Endodermal cell (in vitro differentiated cells): ENCODE measurements around the gene SLC6A1. TPM values are rescaled to one million over a fixed set of nuclear protein-coding genes. Genes with fewer than 3 reads are reported as not detected.

ENCODE experiments used
- DNase-seq: peaks from one replicate; pipeline ENCODE4 v3.0.0-alpha.2; 2017
- H3K27ac ChIP-seq: 2 replicates; pipeline ENCODE4 v1.5.1; 2013; ENCODE audit warnings: mild to moderate bottlenecking, low read depth, low read length, moderate library complexity
- H3K27me3 ChIP-seq: 2 replicates; pipeline ENCODE4 v1.6.1; 2013; ENCODE audit warnings: mild to moderate bottlenecking, low read length, moderate library complexity; ENCODE audit not compliant: insufficient read depth, control insufficient read depth, poor library complexity, severe bottlenecking
- H3K36me3 ChIP-seq: 2 replicates; pipeline ENCODE4 v1.7.0; 2013; ENCODE audit warnings: mild to moderate bottlenecking, low read length, moderate library complexity; ENCODE audit not compliant: control insufficient read depth, insufficient read depth
- H3K4me1 ChIP-seq: one replicate; pipeline ENCODE4 v1.7.0; 2013; ENCODE audit warnings: low read length; ENCODE audit not compliant: control insufficient read depth, insufficient read depth
- H3K4me3 ChIP-seq: 2 replicates; pipeline ENCODE4 v1.5.1; 2013; ENCODE audit warnings: mild to moderate bottlenecking, low read length, moderate library complexity
- H3K9ac ChIP-seq: 2 replicates; pipeline ENCODE4 v1.6.1; 2013; ENCODE audit warnings: mild to moderate bottlenecking, low read length, moderate library complexity; ENCODE audit not compliant: poor library complexity, severe bottlenecking; ENCODE audit errors: extremely low read depth
- H3K9me3 ChIP-seq: 2 replicates; pipeline ENCODE4 v1.6.1; 2013; ENCODE audit warnings: mild to moderate bottlenecking, low read length, moderate library complexity; ENCODE audit not compliant: control insufficient read depth
- H3K27ac Mint-ChIP-seq: 2 replicates; pipeline ENCODE4 v1.8.0; 2020; ENCODE audit warnings: mixed read lengths
- H3K27me3 Mint-ChIP-seq: 2 replicates; pipeline ENCODE4 v1.8.0; 2021; ENCODE audit warnings: mild to moderate bottlenecking, mixed read lengths; ENCODE audit not compliant: insufficient read depth
- H3K36me3 Mint-ChIP-seq: 2 replicates; pipeline ENCODE4 v1.8.0; 2020; ENCODE audit warnings: low read depth, mixed read lengths
- H3K4me1 Mint-ChIP-seq: 2 replicates; pipeline ENCODE4 v1.8.0; 2020; ENCODE audit warnings: mixed read lengths
- H3K4me3 Mint-ChIP-seq: 2 replicates; pipeline ENCODE4 v1.8.0; 2020; ENCODE audit warnings: mild to moderate bottlenecking, moderate library complexity, mixed read lengths
- H3K9me3 Mint-ChIP-seq: 2 replicates; pipeline ENCODE4 v1.8.0; 2020; ENCODE audit warnings: mild to moderate bottlenecking, mixed read lengths
- WGBS, 2 experiments: methylation state at CpG; one replicate each; pipeline versions ENCODE4 v1.1.5 to v1.1.7; 2013; ENCODE audit warnings: missing lambda C conversion rate in 2 of 2, mixed read lengths in 1 of 2; ENCODE audit not compliant: insufficient coverage in 1 of 2, insufficient read length in 1 of 2; 5-methylcytosine and 5-hydroxymethylcytosine counted together
- total RNA-seq, 2 donors: library from RNA; stranded (reverse); fragmentation: NEBNext Ultra II Directional in 1 of 2; extraction: Animal tissue kit (Norgen Biotek cat#: 25700) in 1 of 2; gene quantifications; 2 replicates in 1 of 2; 3 replicates in 1 of 2; pipeline ENCODE4 v1.2.1, GENCODE V29; 2021
- TF ChIP-seq, protein P1 (sequence below): fragments of 200-600 bp; sonication (generic); conservative IDR thresholded peaks from 2 replicates; pipeline ENCODE4 v1.5.0; 2021; ENCODE audit warnings: antibody characterized with exemption, mild to moderate bottlenecking

SLC6A1 gene
- total RNA-seq, 2 donors from 2014 or later, result 0.42 to 3.6 TPM

DNA sequence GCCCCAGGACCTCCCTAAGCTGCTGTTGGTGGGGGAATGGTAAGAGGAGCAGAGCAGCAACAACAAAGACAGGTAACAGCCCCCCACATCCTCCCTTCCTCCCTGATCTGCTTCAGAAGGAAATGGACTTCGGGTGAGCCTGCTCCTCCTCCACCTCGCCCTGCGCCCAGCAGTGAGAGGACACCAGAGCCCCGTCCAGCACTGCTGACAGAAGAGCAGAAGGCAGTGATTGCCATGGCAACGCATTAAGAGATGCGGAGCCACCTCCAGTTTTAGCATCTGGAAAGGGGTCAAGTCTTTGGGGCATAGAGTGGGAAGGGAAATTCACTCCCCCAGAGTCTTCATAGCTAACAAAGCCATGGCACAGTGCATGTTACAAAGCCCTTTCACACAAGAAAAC is 84.2 kb downstream of the SLC6A1 start:
- Histone ChIP-seq H3K9me3 (no peaks in the 10 kb centered on the region), H3K27me3 (peaks cover 9% of the 10 kb centered on the region), H3K4me3 (no peak overlapping the region), H3K27ac (no peak overlapping the region), H3K4me1 (no peaks in the 10 kb centered on the region), H3K9ac (no peak overlapping the region), H3K36me3 (no peaks in the 10 kb centered on the region)
- Mint-ChIP-seq H3K4me3 (no peak overlapping the region), H3K27me3 (peaks cover 20% of the 10 kb centered on the region), H3K9me3 (peaks cover 25% of the 10 kb centered on the region), H3K27ac (no peak overlapping the region), H3K4me1 (no peaks in the 10 kb centered on the region), H3K36me3 (no peaks in the 10 kb centered on the region)
- 71 to 73% methylated on average over 5 to 6 of the region's 6 CpGs for WGBS, 2 experiments
- no peak for DNase-seq
- TF ChIP-seq, protein P1, sequence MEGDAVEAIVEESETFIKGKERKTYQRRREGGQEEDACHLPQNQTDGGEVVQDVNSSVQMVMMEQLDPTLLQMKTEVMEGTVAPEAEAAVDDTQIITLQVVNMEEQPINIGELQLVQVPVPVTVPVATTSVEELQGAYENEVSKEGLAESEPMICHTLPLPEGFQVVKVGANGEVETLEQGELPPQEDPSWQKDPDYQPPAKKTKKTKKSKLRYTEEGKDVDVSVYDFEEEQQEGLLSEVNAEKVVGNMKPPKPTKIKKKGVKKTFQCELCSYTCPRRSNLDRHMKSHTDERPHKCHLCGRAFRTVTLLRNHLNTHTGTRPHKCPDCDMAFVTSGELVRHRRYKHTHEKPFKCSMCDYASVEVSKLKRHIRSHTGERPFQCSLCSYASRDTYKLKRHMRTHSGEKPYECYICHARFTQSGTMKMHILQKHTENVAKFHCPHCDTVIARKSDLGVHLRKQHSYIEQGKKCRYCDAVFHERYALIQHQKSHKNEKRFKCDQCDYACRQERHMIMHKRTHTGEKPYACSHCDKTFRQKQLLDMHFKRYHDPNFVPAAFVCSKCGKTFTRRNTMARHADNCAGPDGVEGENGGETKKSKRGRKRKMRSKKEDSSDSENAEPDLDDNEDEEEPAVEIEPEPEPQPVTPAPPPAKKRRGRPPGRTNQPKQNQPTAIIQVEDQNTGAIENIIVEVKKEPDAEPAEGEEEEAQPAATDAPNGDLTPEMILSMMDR, result no peak

DNA sequence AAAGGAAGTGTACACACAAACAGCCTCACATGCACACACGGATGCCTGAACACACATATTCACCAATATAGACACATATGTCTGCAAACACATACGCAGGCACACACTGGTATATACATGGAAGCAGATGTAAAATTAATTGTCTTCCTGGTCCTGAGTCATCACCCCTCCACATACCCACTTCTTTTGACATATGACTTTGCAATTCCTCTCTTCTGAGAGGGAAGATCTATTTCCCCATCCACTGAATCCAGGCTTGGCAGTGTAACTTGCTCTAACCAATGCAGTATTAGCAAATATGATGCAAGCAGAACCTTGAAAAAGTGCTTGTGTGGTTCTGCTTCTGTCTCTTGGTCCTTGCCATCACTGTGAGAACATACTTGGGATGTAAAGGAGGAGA is 84.9 kb downstream of the SLC6A1 start:
- no peak for DNase-seq
- 81% methylated on average over 2 of the region's 2 CpGs; no CpG with 5 or more reads in 1 of the 2 experiments for WGBS, 2 experiments
- no peaks in the 10 kb centered on the region for H3K9me3 ChIP-seq
- no peak overlapping the region for H3K9ac ChIP-seq
- no peaks in the 10 kb centered on the region for H3K36me3 Mint-ChIP-seq
- H3K9me3 Mint-ChIP-seq, result peaks cover 19% of the 10 kb centered on the region
- peaks cover 9% of the 10 kb centered on the region for H3K27me3 ChIP-seq
- H3K27ac ChIP-seq, result no peak overlapping the region
- no peak overlapping the region for H3K27ac Mint-ChIP-seq
- no peaks in the 10 kb centered on the region for H3K4me1 Mint-ChIP-seq
- H3K4me3 Mint-ChIP-seq, result no peak overlapping the region
- H3K36me3 ChIP-seq, result no peaks in the 10 kb centered on the region
- H3K4me1 ChIP-seq, result no peaks in the 10 kb centered on the region
- H3K4me3 ChIP-seq, result no peak overlapping the region
- TF ChIP-seq, protein P1, result no peak
- peaks cover 18% of the 10 kb centered on the region for H3K27me3 Mint-ChIP-seq

DNA sequence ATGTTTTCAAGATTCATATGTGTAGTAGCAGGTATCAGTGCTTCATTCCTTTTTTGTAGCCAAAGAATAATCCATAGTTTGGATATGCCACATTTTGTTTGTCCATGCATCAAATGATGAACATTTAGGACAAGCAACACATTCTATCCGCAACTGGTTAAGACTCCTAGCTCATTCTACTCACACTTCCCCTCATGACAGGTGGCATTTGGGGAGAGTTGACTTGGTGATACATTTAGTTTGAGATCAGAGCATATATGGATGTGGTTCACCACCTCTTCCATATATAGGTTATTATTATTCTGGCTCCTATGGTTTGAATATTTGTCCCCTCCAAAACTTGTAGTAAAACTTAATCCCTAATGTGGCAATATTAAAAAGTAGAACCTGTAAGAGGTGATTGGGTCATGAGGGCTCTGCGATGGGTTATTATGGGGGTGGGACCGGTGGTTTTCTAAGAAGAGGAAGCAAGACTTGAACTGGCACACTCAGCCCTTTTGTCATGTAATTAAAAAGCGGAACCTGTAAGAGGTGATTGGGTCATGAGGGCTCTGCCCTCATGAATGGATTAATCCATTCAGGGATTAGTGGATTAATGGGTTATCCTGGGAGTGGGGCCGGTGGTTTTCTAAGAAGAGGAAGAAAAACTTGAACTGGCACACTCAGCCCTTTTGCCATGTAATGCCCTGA is 86.4 kb downstream of the SLC6A1 start:
- peaks cover 14% of the 10 kb centered on the region for H3K9me3 Mint-ChIP-seq
- H3K27me3 ChIP-seq, result peaks cover 5% of the 10 kb centered on the region
- no peaks in the 10 kb centered on the region for H3K4me1 Mint-ChIP-seq
- no peaks in the 10 kb centered on the region for H3K4me1 ChIP-seq
- no peak for DNase-seq
- H3K9me3 ChIP-seq, result no peaks in the 10 kb centered on the region
- no peaks in the 10 kb centered on the region for H3K36me3 ChIP-seq
- H3K9ac ChIP-seq, result no peak overlapping the region
- no peak overlapping the region for H3K27ac Mint-ChIP-seq
- no peak overlapping the region for H3K4me3 Mint-ChIP-seq
- WGBS, 2 experiments, result 77 to 82% methylated on average over 3 to 5 of the region's 5 CpGs
- no peaks in the 10 kb centered on the region for H3K36me3 Mint-ChIP-seq
- TF ChIP-seq, protein P1, result no peak
- H3K4me3 ChIP-seq, result no peak overlapping the region
- no peak overlapping the region for H3K27ac ChIP-seq
- peaks cover 13% of the 10 kb centered on the region for H3K27me3 Mint-ChIP-seq
